ENCODE results near the gene MOAP1.

MOAP1 gene

GRCh38 chr14:93136009-93136408 lies 48.7 kb downstream of the MOAP1 start:
- no peak for DNase-seq
- TF ChIP-seq POLR2A (IDR thresholded peaks at IDR 0.05; ENCODE audit: low read length) (no peak), GATA1 (IDR thresholded peaks at IDR 0.05; ENCODE audit: low read depth, low read length) (no peak)

- no peak for TF ChIP-seq GATA1 (IDR thresholded peaks at IDR 0.05; ENCODE audit: low read depth, low read length)
- no peak for TF ChIP-seq POLR2A (IDR thresholded peaks at IDR 0.05; ENCODE audit: low read length)
- no peak for DNase-seq
These were observed 49.3 kb downstream of the MOAP1 start for GRCh38 chr14:93135399-93135798.

- no peak for DNase-seq
- no peak for TF ChIP-seq GATA1 (IDR thresholded peaks at IDR 0.05; ENCODE audit: low read depth, low read length)
- no peak for TF ChIP-seq POLR2A (IDR thresholded peaks at IDR 0.05; ENCODE audit: low read length)
These were observed 51.2 kb downstream of the MOAP1 start for GRCh38 chr14:93133464-93133863.

GRCh38 chr14:93132472-93133065 lies 52.1 kb downstream of the MOAP1 start:
- TF ChIP-seq POLR2A (IDR thresholded peaks at IDR 0.05; ENCODE audit: low read length): no peak
- no peak for TF ChIP-seq GATA1 (IDR thresholded peaks at IDR 0.05; ENCODE audit: low read depth, low read length)
- peak; percentile 53 to 60 for DNase-seq
